GM04504 (cell line): Measurements from ENCODE around the gene MEX3A.

Experiments
- DNase-seq: peaks from one replicate; pipeline ENCODE4 v3.0.0-alpha.2; 2012; ENCODE audit warnings: low read depth

The MEX3A gene

GRCh38 chr1:156102633-156103511 is 20.6 kb upstream of the MEX3A start:
- peak; percentile 46 for DNase-seq

- DNase-seq: no peak
These were observed 19.6 kb upstream of the MEX3A start for GRCh38 chr1:156101880-156102279.

GRCh38 chr1:156100205-156100995 is 18.1 kb upstream of the MEX3A start:
- DNase-seq: no peak

GRCh38 chr1:156099282-156099681 is 17.0 kb upstream of the MEX3A start:
- no peak for DNase-seq

GRCh38 chr1:156098784-156099183 is 16.5 kb upstream of the MEX3A start:
- no peak for DNase-seq

GRCh38 chr1:156097499-156098178 is 15.4 kb upstream of the MEX3A start:
- DNase-seq: no peak

- DNase-seq: peak; percentile 77
These were observed 14.6 kb upstream of the MEX3A start for GRCh38 chr1:156096640-156097391.

GRCh38 chr1:156095906-156096508 is 13.7 kb upstream of the MEX3A start:
- DNase-seq: no peak

- no peak for DNase-seq
These were observed 9.3 kb upstream of the MEX3A start for GRCh38 chr1:156091610-156092009.

- DNase-seq: peak; percentile 52
These were observed 8.5 kb upstream of the MEX3A start for GRCh38 chr1:156090840-156091188.

- DNase-seq: no peak
These were observed 8.0 kb upstream of the MEX3A start for GRCh38 chr1:156090138-156090839.

- DNase-seq: no peak
These were observed 7.4 kb upstream of the MEX3A start for GRCh38 chr1:156089704-156090103.

- no peak for DNase-seq
These were observed 4.0 kb upstream of the MEX3A start for GRCh38 chr1:156086256-156086662.

GRCh38 chr1:156083800-156084790 is 1.8 kb upstream of the MEX3A start:
- no peak for DNase-seq

- DNase-seq: no peak
These were observed 352 bp downstream of the MEX3A start for GRCh38 chr1:156081917-156082308.

- no peak for DNase-seq
These were observed 917 bp downstream of the MEX3A start for GRCh38 chr1:156081180-156081916.

- DNase-seq: no peak
These were observed 1.4 kb downstream of the MEX3A start for GRCh38 chr1:156080863-156081179.

- DNase-seq: no peak
These were observed 1.9 kb downstream of the MEX3A start for GRCh38 chr1:156080241-156080862.

GRCh38 chr1:156079762-156080161 is 2.5 kb downstream of the MEX3A start:
- DNase-seq: no peak
